ENCODE measurements around the gene WHAMM.

DNA sequence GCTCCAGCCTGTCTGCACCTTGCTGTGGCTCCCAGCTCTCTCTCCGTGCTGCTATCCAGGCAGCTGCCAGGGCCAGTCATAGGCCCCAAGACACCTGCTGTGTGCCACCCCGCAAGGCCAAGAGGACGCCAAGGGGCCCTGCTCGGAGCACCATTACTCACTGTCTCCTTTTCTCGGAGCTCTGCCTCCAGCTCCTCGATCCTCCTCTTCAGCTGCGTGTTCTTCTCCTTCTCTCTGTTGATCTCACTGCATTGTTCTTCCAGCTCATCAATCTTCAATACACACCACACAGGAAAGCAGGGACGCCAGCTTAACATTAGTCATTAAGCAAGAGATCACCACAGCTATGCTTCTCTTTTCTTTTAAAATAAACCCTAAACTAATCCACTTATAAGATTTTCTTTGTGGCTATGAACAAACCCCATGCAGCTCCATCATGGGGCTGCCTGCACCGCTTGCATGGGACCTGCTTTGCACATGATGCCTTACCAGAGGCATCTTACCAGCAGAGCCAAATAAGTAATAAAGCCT, 42.6 kb downstream of the WHAMM start:
- TF ChIP-seq, protein P1, sequence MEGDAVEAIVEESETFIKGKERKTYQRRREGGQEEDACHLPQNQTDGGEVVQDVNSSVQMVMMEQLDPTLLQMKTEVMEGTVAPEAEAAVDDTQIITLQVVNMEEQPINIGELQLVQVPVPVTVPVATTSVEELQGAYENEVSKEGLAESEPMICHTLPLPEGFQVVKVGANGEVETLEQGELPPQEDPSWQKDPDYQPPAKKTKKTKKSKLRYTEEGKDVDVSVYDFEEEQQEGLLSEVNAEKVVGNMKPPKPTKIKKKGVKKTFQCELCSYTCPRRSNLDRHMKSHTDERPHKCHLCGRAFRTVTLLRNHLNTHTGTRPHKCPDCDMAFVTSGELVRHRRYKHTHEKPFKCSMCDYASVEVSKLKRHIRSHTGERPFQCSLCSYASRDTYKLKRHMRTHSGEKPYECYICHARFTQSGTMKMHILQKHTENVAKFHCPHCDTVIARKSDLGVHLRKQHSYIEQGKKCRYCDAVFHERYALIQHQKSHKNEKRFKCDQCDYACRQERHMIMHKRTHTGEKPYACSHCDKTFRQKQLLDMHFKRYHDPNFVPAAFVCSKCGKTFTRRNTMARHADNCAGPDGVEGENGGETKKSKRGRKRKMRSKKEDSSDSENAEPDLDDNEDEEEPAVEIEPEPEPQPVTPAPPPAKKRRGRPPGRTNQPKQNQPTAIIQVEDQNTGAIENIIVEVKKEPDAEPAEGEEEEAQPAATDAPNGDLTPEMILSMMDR (conservative IDR thresholded peaks at IDR 0.05; ENCODE audit: low read length) = no peak
- TF ChIP-seq EZH2phosphoT487 (IDR thresholded peaks at IDR 0.05; ENCODE audit: borderline replicate concordance, low read depth, low read length) = no peak
